Ureter (tissue), 1 donor: ENCODE data around the gene CYTIP. TPM values are rescaled to one million over a fixed set of nuclear protein-coding genes. Genes with fewer than 3 reads are reported as not detected.
"Not testable (repeated sequence)": the region's sequence is repeated elsewhere in the genome, so short reads cannot be mapped to it uniquely, and the experiment has no call there.

Experiments used
- DNase-seq: peaks from one replicate; pipeline ENCODE4 v3.0.0-alpha.2; 2020; ENCODE audit warnings: low spot score
- total RNA-seq: library from RNA; stranded (reverse); gene quantifications from one replicate; pipeline ENCODE4 v1.2.4, GENCODE V29; 2023
- donor health status: DM: yes; HTN: yes; CAD: no.

CYTIP gene
- total RNA-seq, 1 donor from 2014 or later = 15.8 TPM

GRCh38 chr2:157424374-157424773 is 19.5 kb downstream of the CYTIP start:
- DNase-seq = no peak

DNA sequence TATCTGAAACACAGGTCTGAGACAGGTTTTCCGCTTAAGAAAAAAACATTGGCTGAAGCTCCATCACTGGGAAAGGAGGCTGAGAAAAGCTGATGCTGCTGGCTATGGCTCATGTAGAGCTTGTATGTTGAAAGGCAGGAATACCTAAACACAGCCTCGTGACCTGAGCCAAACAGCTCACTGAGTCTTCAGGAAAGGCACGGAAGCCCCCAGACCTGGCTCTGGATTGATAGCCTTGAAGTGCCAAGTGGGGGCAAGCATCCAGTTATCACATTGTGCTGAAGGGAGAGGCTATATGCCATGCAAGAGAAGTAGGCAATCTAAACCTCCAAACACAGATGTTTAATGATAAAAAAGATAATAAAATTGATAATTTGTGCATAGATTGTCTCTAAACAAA is 21.9 kb downstream of the CYTIP start:
- DNase-seq = no peak

- no peak for DNase-seq
Measured at GRCh38 chr2:157421331-157421944, 22.5 kb downstream of the CYTIP start.

DNA sequence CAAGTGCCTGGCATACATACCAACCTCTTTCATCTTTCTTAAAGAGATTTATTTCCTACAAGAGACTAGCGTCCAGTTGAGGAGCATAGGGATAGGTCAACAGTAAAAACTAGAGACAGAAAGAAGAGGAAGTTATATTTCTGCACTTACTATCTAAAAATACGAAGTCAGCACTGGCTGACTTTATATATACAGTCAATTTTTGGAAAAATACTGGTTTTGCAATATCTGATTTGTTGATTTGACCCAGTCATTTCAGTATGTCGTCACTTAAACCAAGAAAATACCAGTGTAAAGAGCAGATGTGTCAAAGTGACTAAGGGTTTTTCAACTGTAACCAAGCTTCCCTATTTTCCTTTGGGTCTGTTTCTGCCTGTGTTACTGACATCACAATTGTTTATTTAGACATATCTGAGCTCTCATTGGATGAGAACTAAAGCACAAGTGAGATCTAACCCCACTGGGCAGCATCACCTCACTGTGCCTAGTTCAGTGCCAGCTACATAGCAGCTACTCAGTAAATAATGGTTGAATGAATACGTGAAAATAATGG is 23.0 kb downstream of the CYTIP start:
- DNase-seq = no peak

GRCh38 chr2:157419031-157419575 is 24.8 kb downstream of the CYTIP start:
- no peak for DNase-seq

DNA sequence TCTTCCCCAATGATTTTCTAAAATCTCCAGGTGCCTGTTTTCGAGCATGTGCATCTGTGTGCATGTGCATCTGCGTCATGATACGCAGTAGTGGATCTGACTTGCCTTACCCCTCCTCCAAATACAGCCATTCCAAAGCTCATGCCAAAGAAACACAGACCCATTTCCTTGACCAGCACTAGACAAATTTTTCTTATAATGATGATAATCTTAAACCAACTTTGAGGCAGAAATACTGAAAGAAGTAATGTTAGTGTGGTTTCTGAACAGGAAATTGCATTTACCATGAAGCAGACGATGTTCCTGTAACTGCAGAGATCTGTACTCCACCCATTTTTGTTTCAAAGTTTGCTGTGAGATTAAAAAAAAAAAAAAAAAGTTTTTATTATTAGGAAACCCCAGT is 25.6 kb downstream of the CYTIP start:
- DNase-seq = no peak

DNA sequence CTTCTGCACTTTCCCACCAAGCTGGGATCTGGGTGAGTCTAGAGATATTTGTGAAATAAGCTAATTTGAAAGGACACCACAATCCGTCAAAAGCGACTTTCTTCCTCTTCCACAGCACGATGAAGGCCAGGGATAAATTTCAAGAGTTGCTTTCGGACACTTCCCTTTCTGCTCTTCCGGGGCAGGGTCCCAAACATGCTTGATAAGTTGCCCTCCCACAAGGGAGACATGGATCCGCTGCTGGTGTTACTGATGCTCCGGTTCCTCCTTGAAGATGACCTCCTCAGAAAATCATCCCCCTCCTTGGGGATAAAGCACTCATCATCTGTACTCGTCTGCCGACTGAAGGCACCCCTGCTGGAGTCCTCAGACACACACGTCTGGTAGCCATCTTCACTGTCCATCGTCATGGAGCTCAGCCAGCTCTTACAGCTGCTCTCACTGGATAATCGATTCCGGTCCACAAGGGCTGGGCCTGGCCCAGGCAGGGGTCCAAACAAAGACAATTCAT is 28.2 kb downstream of the CYTIP start:
- DNase-seq = no peak

DNA sequence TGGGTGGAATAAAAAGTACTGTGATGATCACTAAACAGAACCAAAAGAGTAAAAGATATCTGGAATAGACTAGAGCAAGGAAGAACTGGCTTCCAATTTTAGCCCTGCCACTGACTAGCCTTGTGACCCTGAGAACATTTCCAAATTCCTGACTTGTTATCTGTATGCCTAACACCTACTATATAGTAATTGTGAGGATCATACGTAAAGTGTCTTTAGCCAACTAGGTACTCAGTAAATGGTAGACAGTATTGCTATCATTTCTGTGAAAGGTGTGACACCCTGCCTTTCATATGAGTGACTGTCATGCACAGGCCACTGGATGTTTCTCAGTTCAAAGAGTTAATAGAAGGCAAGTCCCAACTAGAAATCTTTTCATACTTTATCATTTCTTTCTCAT is 29.8 kb downstream of the CYTIP start:
- no peak for DNase-seq

- no peak for DNase-seq
Measured at GRCh38 chr2:157413326-157414035, 30.4 kb downstream of the CYTIP start.

DNA sequence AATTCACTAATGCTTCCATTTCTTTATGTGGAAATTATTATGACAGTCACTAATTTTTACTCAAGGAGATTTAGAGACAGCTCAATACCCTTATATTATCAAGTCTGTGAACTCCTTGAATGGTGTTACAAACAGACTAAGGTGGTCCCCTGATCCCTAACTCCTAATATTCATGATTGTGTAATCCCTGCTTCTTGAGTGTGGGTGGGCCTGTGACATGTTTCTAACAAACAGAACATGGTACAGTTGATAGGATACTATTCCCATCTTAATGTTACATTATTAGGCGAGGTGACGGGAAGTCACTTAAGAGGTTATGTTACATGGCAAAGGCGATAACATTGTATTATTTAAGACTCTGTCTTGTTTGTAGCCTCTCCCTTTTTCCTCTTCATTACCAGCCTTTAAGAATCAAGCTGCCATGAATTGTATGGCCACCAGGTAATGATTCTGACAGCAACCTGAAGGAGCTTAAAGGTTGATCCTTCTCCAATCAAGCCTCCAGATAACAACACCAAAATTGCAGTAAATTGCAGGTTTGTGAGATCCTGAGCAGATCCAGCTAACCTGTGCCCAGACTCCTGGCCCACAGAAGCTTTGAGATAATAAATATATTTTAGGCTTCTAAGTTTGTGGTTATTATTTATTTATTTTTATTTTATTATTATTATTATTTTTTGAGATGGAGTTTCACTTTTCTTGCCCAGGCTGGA is 32.1 kb downstream of the CYTIP start:
- no peak for DNase-seq

GRCh38 chr2:157405398-157405797 is 38.5 kb downstream of the CYTIP start:
- DNase-seq = not testable (repeated sequence)

DNA sequence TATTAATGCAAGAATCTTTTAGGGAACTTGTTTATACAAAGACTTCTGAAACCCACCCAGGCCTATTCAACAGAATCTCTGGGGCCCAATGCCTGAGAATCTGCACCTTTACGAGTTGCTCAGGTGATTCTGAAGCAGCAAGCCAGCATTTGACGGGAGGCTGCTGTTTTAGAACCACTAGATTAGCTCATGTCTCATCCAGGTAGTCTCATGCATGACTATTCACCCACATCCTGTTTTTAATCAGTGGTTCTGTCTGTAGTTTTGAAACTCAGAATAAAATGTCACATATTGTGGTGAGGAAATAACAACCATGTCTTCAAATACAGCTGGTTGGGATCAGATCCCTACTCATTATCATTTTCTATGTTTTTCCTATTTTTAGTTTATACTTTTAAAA is 39.5 kb downstream of the CYTIP start:
- DNase-seq = no peak

GRCh38 chr2:157402801-157403485 is 40.9 kb downstream of the CYTIP start:
- DNase-seq = not testable (repeated sequence)

DNA sequence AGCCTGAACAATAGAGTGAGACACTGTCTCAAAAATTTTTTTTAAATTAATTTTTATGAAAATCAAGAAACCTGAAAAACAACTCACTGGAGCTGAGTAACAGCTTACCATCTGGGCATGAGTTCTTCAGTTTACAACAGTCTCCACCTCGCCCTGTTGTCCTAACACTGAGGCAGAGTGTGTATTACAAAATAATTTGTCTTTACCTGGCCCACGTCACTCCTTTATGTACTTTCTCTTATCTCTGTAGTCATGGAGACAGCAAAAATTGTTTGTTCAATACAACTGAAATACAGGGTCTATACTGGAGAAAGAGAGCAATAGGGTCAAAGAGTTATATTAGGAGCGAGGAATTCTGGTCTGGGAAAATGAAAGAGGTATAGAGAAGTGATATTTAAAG is 48.1 kb downstream of the CYTIP start:
- DNase-seq = no peak

GRCh38 chr2:157394928-157395327 is 49.0 kb downstream of the CYTIP start:
- no peak for DNase-seq

DNA sequence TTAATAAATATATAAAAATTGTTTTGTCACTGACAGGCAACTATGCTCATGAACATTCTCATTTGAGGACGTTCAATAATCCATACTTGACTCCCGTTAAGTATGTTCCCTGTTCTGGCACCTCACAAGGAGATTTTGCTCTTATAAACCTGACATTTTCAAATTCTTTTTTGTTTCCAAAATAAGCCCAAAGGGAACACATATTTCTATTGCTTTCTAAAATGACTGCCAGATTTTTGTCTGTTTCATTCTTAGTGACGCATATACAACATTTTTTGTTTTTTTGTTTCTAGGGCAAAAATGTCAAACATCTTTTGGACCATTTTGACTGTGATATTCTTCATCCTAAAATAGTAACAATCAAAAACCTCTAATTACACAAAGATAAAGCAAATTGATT is 50.5 kb downstream of the CYTIP start:
- DNase-seq = no peak

DNA sequence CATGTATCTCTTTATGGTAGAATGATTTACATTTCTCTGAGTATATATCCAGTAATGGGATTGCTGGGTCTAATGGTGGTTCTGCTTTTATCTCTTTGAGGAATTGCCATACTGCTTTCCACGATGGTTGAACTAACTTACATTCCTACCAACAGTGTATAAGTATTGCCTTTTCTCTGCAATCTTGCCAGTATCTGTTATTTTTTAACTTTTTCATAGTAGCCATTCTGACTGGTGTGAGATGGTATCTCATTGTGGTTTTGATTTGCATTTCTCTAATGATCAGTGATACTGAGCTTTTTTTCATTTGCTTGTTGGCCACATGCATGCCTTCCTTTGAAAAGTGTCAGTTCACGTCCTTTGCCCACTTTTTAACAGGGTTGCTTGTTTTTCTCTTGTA is 55.1 kb downstream of the CYTIP start:
- no peak for DNase-seq

GRCh38 chr2:157386747-157387146 is 57.1 kb downstream of the CYTIP start:
- DNase-seq = no peak

GRCh38 chr2:157386247-157386646 is 57.6 kb downstream of the CYTIP start:
- no peak for DNase-seq

DNA sequence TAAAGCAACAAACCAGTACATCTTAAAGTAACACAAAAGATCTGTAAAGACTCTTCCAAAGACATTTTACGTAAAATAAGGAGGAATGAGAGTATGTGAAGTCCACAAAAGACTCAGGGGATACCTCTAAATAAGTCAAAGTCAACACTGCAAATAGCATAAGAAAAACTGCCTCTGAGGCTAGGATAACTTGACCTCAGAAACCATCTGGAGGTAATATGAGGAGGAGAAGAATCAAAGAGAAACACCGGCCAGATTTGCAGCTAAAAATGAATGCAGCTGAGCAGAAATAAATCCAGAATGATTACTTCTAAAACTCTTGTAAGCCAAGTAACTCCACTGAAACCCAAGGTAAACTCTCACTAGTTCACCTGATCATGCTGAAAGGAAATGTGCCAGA is 66.0 kb downstream of the CYTIP start:
- DNase-seq = no peak

DNA sequence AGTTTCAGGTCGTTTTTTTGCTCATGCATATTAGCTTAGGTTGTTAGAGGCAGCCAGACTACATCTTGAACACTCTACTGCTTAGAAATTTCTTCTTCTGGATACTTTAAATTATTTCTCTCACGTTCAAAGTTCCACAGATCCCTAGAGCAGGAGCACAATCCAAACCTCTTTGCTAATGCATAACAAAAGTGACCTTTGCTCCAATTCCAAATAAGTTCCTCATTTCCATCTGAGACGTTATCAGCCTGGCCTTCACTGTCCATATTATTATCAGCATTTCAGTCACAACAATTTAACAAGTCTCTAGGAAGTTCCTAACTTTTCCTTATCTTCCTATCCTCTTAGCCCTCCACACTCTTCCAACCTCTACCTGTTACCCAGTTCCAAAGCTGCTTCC is 67.8 kb downstream of the CYTIP start:
- DNase-seq = no peak

DNA sequence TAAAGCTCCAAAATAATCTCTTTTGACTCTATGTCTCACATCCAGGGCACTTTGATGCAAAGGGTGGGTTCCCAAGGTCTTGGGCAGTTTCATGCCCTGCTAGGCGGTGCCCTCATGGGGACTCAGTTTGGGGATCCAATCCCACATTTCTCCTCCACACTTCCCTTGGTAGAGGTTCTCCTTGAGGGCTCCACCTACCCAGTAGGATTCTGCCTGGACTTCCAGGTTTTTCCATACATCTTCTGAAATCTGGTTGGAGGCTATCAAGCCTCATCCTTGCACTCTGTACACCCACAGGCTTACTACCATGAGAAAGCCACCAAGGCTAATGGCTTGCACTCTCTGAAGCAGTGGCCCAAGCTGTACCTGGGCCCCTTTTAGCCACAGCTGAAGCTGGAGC is 68.5 kb downstream of the CYTIP start:
- no peak for DNase-seq
